Prostate gland (tissue), 2 donors: ENCODE data around the gene COL23A1. TPM values are rescaled to one million over a fixed set of nuclear protein-coding genes. Genes with fewer than 3 reads are reported as not detected.

Experiments
- DNase-seq: peaks from one replicate; pipeline ENCODE4 v3.0.0-alpha.2; 2019; ENCODE audit warnings: low spot score
- H3K27ac ChIP-seq, 2 donors: fragments of 200-600 bp; sonication (generic); 2 replicates each; pipeline ENCODE4 v1.5.1; 2017 to 2019
- H3K27me3 ChIP-seq: fragments of 200-600 bp; sonication (generic); replicated peaks from 2 replicates; pipeline ENCODE4 v1.5.1; 2019; ENCODE audit not compliant: insufficient read depth
- H3K36me3 ChIP-seq, 2 donors: fragments of 200-600 bp; sonication (generic); 1 replicate in 1 of 2; 2 replicates in 1 of 2; pipeline versions ENCODE4 v1.5.1 to v1.8.1; 2017 to 2019
- H3K4me1 ChIP-seq: fragments of 200-600 bp; sonication (generic); replicated peaks from 2 replicates; pipeline ENCODE4 v1.5.1; 2019
- H3K4me3 ChIP-seq, 2 donors: fragments of 200-600 bp; sonication (generic); 2 replicates each; pipeline ENCODE4 v1.5.1; 2017 to 2019
- H3K9me3 ChIP-seq: fragments of 200-600 bp; sonication (generic); 2 replicates; pipeline ENCODE4 v1.5.1; 2017
- CTCF ChIP-seq, 4 experiments: fragments of 200-600 bp in 2 of 4; fragments of 450-650 bp in 2 of 4; sonication (generic) in 2 of 4; IDR thresholded peaks; 1 replicate in 3 of 4; 2 replicates in 1 of 4; pipeline ENCODE4 v1.5.1; 2016 to 2019; ENCODE audit warnings: antibody characterized with exemption in 4 of 4, mild to moderate bottlenecking in 2 of 4, moderate library complexity in 2 of 4
- POLR2A ChIP-seq: fragments of 450-650 bp; IDR thresholded peaks from one replicate; pipeline ENCODE4 v1.6.1; 2016; ENCODE audit warnings: antibody characterized with exemption, mild to moderate bottlenecking
- POLR2AphosphoS5 ChIP-seq: sonication (generic); formaldehyde crosslinking; IDR thresholded peaks from one replicate; pipeline ENCODE4 v1.6.1; 2017; ENCODE audit warnings: antibody characterized with exemption
- WGBS: methylation state at CpG from one replicate; pipeline ENCODE4 v1.1.5; 2018; 5-methylcytosine and 5-hydroxymethylcytosine counted together
- intact Hi-C: fragments of 100-400 bp; cut with DNase I; formaldehyde crosslinking; loops from one replicate; pipeline ENCODE4 v1.14.2; 2022
- total RNA-seq, 2 donors: library from RNA; depleted of rRNA; stranded (reverse); fragments of >200 nt; gene quantifications; one replicate each; pipeline ENCODE4 v1.1.0, GENCODE V29; 2016

Gene COL23A1
- total RNA-seq, 2 donors from 2014 or later: 2.7 to 6.1 TPM

DNA sequence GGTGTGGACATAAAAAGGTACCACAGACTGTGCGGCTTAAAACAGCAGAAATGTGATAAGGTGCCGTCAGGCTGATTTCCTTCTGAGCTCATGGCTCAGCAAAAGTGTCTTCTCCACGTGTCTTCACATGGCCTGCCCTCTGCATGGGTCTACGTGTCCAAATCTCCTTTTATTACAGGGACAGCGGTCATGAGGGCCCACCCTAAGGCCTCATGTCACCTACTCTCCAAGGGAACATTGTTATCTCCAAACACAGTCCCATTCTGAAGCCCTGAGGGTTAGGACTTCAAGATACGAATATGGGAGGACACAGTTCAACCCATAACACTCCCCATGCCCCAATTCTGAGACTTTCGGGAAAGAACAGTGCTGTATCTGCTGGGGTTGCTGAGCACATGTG lies 35.2 kb downstream of the COL23A1 start:
- Histone ChIP-seq H3K27ac (no peak overlapping the region), H3K4me1 (no peaks in the 10 kb centered on the region), H3K9me3 (no peaks in the 10 kb centered on the region), H3K27me3 (no peaks in the 10 kb centered on the region), H3K4me3 (no peak overlapping the region), H3K36me3 (no peaks in the 10 kb centered on the region)
- no peak for DNase-seq
- intact Hi-C loops: no loop called here
- no peak for TF ChIP-seq POLR2AphosphoS5
- TF ChIP-seq CTCF (IDR thresholded peaks at IDR 0.05): no peak
- TF ChIP-seq POLR2A: no peak
- 95% methylated on average over 7 of the region's 7 CpGs for WGBS

GRCh38 chr5:178554311-178554710 lies 35.9 kb downstream of the COL23A1 start:
- DNase-seq: no peak
- WGBS: 96% methylated on average over 11 of the region's 11 CpGs
- Histone ChIP-seq H3K4me1 (no peaks in the 10 kb centered on the region), H3K27me3 (no peaks in the 10 kb centered on the region), H3K27ac (no peak overlapping the region), H3K9me3 (no peaks in the 10 kb centered on the region), H3K4me3 (no peak overlapping the region), H3K36me3 (no peaks in the 10 kb centered on the region)
- intact Hi-C loops: no loop called here
- no peak for TF ChIP-seq POLR2A
- TF ChIP-seq CTCF (IDR thresholded peaks at IDR 0.05): no peak
- no peak for TF ChIP-seq POLR2AphosphoS5

DNA sequence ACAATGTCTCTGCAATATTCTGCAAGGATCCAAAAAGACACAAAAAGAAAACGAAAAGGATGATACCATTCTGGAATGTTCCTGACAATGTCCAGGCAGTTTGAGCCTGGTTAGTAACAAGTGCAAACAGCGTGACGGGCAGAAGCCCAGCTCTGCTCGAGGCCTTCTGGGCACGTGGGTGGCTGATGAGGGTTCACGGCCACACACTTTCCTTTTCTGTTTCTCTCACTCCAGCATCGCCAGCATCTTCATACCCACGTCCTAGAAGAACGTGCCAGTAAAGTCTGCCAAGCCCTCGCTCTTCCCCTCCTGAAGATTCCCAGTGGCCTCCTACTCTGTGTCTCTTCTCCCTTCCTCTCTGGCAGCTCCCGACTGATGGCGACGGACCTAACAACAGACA lies 36.7 kb downstream of the COL23A1 start:
- Histone ChIP-seq H3K27me3 (no peaks in the 10 kb centered on the region), H3K4me3 (no peak overlapping the region), H3K36me3 (no peaks in the 10 kb centered on the region), H3K4me1 (no peaks in the 10 kb centered on the region), H3K9me3 (no peaks in the 10 kb centered on the region), H3K27ac (no peak overlapping the region)
- 71% methylated on average over 13 of the region's 13 CpGs for WGBS
- intact Hi-C loops: no loop called here
- no peak for TF ChIP-seq POLR2A
- no peak for TF ChIP-seq CTCF (IDR thresholded peaks at IDR 0.05)
- no peak for TF ChIP-seq POLR2AphosphoS5
- DNase-seq: no peak

GRCh38 chr5:178551468-178551867 lies 38.7 kb downstream of the COL23A1 start:
- intact Hi-C loops: loop anchor here (2.0 kb wide), 1 partner anchor 271 kb away; no protein-coding TSS in a partner anchor
- Histone ChIP-seq H3K9me3 (no peaks in the 10 kb centered on the region), H3K27ac (no peak overlapping the region), H3K36me3 (no peaks in the 10 kb centered on the region), H3K4me1 (no peaks in the 10 kb centered on the region), H3K27me3 (no peaks in the 10 kb centered on the region), H3K4me3 (no peak overlapping the region)
- TF ChIP-seq POLR2AphosphoS5: no peak
- TF ChIP-seq POLR2A: no peak
- TF ChIP-seq CTCF (IDR thresholded peaks at IDR 0.05): no peak
- no peak for DNase-seq
- WGBS: 85% methylated on average over 7 of the region's 7 CpGs

DNA sequence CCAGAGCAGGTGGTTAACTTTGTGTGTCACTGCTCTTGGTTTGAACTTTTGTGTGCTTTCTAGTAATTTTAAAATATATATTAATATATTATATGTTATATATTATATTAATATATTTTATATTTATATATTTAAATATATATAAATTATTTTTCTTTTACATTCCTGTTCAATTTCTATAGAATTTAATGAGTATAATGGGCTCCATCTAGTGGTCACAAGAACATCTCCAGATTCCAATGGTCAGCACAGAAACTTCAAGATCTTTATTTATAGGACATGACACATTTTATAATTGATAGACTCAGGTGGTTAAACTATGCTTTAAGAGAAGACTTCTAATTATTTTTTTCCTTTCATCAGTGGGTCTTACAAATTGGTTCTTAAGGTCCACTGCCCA lies 39.1 kb downstream of the COL23A1 start:
- H3K36me3 ChIP-seq: no peaks in the 10 kb centered on the region
- TF ChIP-seq POLR2AphosphoS5: peak; percentile 21
- peak; percentile 19 to 61 (median 50) for TF ChIP-seq CTCF (IDR thresholded peaks at IDR 0.05)
- no peak for TF ChIP-seq POLR2A
- intact Hi-C loops: loop anchor here (2.0 kb wide), 1 partner anchor 270 kb away; no protein-coding TSS in a partner anchor
- H3K9me3 ChIP-seq: no peaks in the 10 kb centered on the region
- no peak overlapping the region for H3K27ac ChIP-seq
- no peaks in the 10 kb centered on the region for H3K27me3 ChIP-seq
- no peak overlapping the region for H3K4me3 ChIP-seq
- DNase-seq: no peak
- no peaks in the 10 kb centered on the region for H3K4me1 ChIP-seq
